ENCODE measurements around the gene ZNF789. TPM values are rescaled to one million over a fixed set of nuclear protein-coding genes. Genes with fewer than 3 reads are reported as not detected.
"Not testable (repeated sequence)": the region's sequence is repeated elsewhere in the genome, so short reads cannot be mapped to it uniquely, and the experiment has no call there.

Gene ZNF789
- total RNA-seq, 1 donor from 2014 or later = 14.5 TPM

DNA sequence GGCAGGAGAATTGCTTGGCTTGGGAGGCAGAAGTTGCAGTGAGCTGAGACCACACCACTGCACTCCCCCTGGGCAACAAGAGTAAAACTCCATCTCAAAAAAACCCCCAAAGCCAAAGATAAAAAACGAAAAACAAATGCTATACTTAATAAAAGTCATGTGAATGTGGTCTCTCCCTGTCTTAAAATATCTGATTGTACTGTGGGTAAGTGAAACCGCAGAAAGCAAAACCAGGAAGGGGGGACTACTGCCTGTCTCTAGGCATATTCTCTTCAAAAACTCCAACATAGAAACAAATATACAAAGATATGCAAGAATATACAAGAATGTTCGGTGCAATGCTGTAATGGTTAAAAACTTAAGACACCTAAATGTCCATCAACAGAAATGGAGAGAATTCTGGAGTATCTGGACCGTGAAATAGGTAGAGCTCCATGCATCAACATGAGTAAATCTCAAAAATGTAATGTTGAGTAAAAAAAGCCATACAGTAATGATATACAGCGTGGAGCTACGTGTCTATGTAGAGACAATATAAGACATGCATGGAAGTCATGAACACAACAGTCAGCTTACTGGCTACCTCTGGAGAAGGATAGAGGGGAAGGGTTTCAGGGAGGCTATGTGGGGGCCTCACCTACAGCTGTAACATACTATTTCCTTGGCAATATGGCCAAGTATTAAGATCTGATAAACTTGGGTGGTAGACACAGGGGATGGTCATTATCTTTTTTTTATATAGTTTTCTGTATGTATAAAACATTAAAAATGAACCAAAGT, 25.3 kb downstream of the ZNF789 start:
- Histone ChIP-seq H3K36me3 (peaks cover 14 to 53% of the 10 kb centered on the region in 2 donors), H3K27ac (no peak overlapping the region), H3K27me3 (no peaks in the 10 kb centered on the region), H3K9me3 (peaks cover 10% of the 10 kb centered on the region), H3K4me1 (peaks cover 32% of the 10 kb centered on the region), H3K4me3 (peak overlapping the region; percentile 67 to 95)
- TF ChIP-seq POLR2A (IDR thresholded peaks at IDR 0.05) (no peak), POLR2AphosphoS5 (IDR thresholded peaks at IDR 0.05; ENCODE audit: insufficient read depth in 1 of 2, low read depth in 1 of 2) (no peak)
- TF ChIP-seq, protein P1, sequence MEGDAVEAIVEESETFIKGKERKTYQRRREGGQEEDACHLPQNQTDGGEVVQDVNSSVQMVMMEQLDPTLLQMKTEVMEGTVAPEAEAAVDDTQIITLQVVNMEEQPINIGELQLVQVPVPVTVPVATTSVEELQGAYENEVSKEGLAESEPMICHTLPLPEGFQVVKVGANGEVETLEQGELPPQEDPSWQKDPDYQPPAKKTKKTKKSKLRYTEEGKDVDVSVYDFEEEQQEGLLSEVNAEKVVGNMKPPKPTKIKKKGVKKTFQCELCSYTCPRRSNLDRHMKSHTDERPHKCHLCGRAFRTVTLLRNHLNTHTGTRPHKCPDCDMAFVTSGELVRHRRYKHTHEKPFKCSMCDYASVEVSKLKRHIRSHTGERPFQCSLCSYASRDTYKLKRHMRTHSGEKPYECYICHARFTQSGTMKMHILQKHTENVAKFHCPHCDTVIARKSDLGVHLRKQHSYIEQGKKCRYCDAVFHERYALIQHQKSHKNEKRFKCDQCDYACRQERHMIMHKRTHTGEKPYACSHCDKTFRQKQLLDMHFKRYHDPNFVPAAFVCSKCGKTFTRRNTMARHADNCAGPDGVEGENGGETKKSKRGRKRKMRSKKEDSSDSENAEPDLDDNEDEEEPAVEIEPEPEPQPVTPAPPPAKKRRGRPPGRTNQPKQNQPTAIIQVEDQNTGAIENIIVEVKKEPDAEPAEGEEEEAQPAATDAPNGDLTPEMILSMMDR (IDR thresholded peaks at IDR 0.05) = no peak
- intact Hi-C loops (cut with DNase I) = no loop called here
- no peak for DNase-seq (ENCODE audit: extremely low spot score in 2 of 2)

DNA sequence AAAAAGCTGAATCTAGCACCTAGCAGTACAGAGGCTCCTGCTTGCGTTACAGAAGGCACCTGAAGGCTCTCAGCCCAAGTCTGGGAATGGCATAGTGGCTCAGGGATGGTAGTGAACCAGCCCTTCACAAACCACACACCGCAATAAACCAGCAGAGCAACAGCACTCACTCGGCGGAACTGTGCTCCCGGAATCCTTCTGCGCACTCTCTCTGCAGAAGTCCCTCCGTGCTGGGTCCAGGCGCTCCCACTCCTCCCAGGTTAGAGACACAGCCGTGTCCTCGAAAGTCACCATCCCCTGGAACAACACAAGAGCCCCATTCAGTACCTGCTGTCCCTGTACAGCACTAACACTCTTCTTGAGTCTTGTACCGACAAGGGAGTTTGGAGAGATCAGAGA, 25.9 kb downstream of the ZNF789 start:
- TF ChIP-seq POLR2AphosphoS5 (IDR thresholded peaks at IDR 0.05; ENCODE audit: insufficient read depth in 1 of 2, low read depth in 1 of 2) (no peak), POLR2A (IDR thresholded peaks at IDR 0.05) (no peak)
- TF ChIP-seq, protein P1 (IDR thresholded peaks at IDR 0.05) = no peak

DNA sequence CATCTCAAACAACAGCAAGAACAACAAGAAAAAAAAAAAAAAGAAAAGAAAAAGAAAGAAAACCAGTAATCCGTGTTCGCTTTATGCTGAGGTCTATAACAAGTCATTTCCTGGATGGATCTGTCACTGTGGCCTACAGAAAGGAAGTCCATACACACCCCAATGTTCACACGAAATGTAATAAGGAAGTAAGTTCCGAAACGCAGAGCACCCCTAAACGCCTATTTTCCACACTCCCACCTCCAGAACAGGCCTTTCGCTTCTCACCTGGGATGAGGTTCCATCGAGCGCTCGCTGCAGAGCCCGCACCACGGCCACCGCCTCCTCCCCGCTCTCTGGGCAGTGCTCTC, 26.7 kb downstream of the ZNF789 start:
- H3K4me3 ChIP-seq = peak overlapping the region; percentile 67 to 95
- H3K9me3 ChIP-seq = no peaks in the 10 kb centered on the region
- H3K4me1 ChIP-seq = peaks cover 32% of the 10 kb centered on the region

More for the DNA sequence above, 25.9 kb downstream of the ZNF789 start:
- no peak overlapping the region for H3K27ac ChIP-seq
- H3K27me3 ChIP-seq = no peaks in the 10 kb centered on the region
- intact Hi-C loops (cut with DNase I) = no loop called here
- peaks cover 32% of the 10 kb centered on the region for H3K4me1 ChIP-seq
- H3K4me3 ChIP-seq = peak overlapping the region; percentile 67 to 95
- peaks cover 9 to 47% of the 10 kb centered on the region in 2 donors for H3K36me3 ChIP-seq
- no peak for DNase-seq (ENCODE audit: extremely low spot score in 2 of 2)
- H3K9me3 ChIP-seq = peaks cover 5% of the 10 kb centered on the region

DNA sequence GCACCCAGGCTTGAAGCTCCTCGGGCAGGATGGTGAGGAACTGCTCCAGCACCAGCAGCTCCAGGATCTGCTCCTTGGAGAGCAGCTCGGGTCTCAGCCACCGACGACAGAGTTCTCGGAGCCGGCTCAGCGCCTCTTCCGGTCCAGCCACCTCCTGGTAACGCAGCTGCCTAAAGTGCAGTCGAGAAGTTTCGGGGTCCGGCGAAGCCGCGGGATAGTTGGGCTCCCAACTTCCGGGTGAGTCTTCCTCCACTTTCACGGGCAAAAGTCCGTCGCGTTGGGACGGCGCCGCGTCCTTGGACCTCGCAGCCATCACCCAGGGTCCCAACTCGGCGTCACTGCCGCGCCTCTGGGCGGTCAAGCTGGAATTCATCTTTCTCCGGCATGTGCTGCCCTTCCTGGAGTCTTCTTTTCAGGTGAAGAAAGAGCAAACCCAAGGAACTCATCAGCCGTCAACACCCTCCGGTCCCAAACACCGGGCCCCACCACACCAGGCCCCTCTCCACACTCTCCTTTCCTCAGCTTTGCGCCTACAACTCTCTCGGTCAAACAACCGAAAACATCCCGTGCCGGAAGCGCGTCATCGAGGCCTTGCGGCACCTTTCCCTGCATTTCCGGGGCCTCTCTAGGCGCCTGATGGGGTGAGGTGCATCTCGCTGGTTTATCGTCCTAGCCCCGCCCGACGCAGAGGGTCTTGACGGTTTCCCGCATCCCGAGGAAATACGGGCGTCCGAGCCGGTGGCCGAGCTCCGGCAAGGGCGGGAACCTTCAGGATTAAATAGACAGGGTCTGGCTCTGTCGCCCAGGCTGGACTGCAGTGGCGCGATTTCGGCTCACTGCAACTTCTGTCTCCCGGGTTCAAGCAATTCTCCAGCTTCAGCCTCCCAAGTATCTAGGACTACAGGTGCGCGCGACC, 27.3 kb downstream of the ZNF789 start, which contains the start of gene ZNF394:
TSS of gene ZNF394 (minus strand) at position 561 of the 916 bp plus-strand sequence. CDS start at position 373, 188 bp downstream.
- H3K36me3 ChIP-seq = peaks cover 0 to 33% of the 10 kb centered on the region in 2 donors
- H3K27ac ChIP-seq = peak within 1 kb of the TSS; percentile 92
- H3K9me3 ChIP-seq = no peaks in the 10 kb centered on the region
- peaks cover 32% of the 10 kb centered on the region for H3K4me1 ChIP-seq
- intact Hi-C loops (cut with DNase I) = no loop called here
- peak within 1 kb of the TSS; percentile 67 to 95 for H3K4me3 ChIP-seq
- DNase-seq (ENCODE audit: extremely low spot score in 2 of 2) = peak in 1 of 2 donors; percentile 92
- TF ChIP-seq POLR2A (IDR thresholded peaks at IDR 0.05) (peak in 1 of 2 donors; percentile 46), POLR2AphosphoS5 (IDR thresholded peaks at IDR 0.05; ENCODE audit: insufficient read depth in 1 of 2, low read depth in 1 of 2) (peak; percentile 82 to 91)
- TF ChIP-seq, protein P1 (IDR thresholded peaks at IDR 0.05) = peak in 1 of 3 experiments; percentile 34
- no peaks in the 10 kb centered on the region for H3K27me3 ChIP-seq

More for the DNA sequence above, 26.7 kb downstream of the ZNF789 start:
- peaks cover under 1 to 39% of the 10 kb centered on the region in 2 donors for H3K36me3 ChIP-seq
- TF ChIP-seq POLR2AphosphoS5 (IDR thresholded peaks at IDR 0.05; ENCODE audit: insufficient read depth in 1 of 2, low read depth in 1 of 2) (no peak), POLR2A (IDR thresholded peaks at IDR 0.05) (no peak)
- no peak for DNase-seq (ENCODE audit: extremely low spot score in 2 of 2)
- H3K27me3 ChIP-seq = no peaks in the 10 kb centered on the region
- intact Hi-C loops (cut with DNase I) = no loop called here
- peak overlapping the region; percentile 92 for H3K27ac ChIP-seq

DNA sequence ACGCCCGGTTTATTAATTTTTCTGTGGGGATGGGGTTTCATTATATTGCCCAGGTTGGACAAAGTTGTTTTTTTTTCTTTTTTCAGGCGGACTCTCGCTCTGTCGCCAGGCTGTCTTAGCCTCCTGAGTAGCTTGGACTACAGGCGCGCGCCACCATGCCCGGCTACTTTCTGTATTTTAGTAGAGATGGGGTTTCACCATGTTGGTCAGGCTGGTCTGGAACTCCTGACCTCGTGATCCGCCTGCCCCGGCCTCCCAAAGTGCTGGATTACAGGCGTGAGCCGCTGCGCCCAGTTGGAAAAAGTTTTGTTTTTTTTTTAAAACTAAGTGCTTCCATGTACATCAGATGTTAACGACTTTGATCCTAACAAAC, 27.9 kb downstream of the ZNF789 start:
- H3K9me3 ChIP-seq = no peaks in the 10 kb centered on the region
- intact Hi-C loops (cut with DNase I) = no loop called here
- peak overlapping the region; percentile 67 to 95 for H3K4me3 ChIP-seq
- no peak for DNase-seq (ENCODE audit: extremely low spot score in 2 of 2)
- peaks cover 0 to 26% of the 10 kb centered on the region in 2 donors for H3K36me3 ChIP-seq
- TF ChIP-seq POLR2AphosphoS5 (IDR thresholded peaks at IDR 0.05; ENCODE audit: insufficient read depth in 1 of 2, low read depth in 1 of 2) (no peak), POLR2A (IDR thresholded peaks at IDR 0.05) (no peak)
- TF ChIP-seq, protein P1 (IDR thresholded peaks at IDR 0.05) = no peak
- peaks cover 37% of the 10 kb centered on the region for H3K4me1 ChIP-seq
- peak overlapping the region; percentile 92 for H3K27ac ChIP-seq
- H3K27me3 ChIP-seq = no peaks in the 10 kb centered on the region

DNA sequence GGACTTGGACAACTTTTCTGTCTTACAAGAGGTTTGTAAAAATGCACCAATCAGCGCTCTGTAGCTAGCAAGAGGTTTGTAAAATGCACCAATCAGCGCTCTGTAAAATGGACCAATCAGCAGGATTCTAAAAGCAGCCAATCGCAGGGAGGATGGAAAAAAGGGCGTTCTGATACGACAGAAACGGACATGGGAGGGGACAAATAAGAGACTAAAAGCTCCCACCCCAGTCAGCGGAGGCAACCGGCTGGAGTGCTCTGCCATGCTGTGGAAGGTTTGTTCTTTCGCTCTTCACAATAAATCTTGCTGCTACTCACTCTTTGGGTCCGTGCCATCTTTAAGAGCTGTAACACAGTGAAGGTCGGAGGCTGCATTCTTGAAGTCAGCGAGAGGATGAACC, 28.5 kb downstream of the ZNF789 start:
- H3K27ac ChIP-seq; H3K27me3 ChIP-seq; H3K4me3 ChIP-seq; DNase-seq (ENCODE audit: extremely low spot score in 2 of 2); intact Hi-C loops (cut with DNase I); H3K9me3 ChIP-seq: not testable (repeated sequence)
- H3K4me1 ChIP-seq = peaks cover 43% of the 10 kb centered on the region
- H3K36me3 ChIP-seq = peaks cover 0 to 20% of the 10 kb centered on the region in 2 donors

Data from vagina (tissue), 2 donors.